ENCODE measurements around the gene ART4. TPM values are rescaled to one million over a fixed set of nuclear protein-coding genes. Genes with fewer than 3 reads are reported as not detected.

Gene ART4
- polyA plus RNA-seq, 1 experiment, result not detected

DNA sequence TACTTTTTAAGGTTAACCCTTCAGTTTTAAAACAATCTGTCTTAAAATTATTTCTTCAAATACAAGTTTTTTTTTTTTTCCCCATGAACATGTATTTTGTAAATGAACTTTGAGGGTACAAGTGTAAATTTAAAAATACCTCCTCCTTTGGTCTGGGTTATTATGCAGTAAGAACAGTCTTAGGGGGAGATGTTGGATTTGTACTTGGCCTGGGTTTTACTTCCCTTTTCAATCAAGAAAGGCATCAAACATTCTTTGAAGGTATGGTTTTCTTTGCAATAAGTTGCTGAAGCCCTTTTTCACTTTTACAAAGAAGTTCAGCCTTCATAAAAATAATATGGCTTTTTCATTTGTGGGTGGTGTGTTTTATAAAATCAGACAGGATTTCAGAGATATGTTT lies 60.6 kb downstream of the ART4 start:
- ChIA-PET CTCF (no interaction called here), POLR2A (no interaction called here)

DNA sequence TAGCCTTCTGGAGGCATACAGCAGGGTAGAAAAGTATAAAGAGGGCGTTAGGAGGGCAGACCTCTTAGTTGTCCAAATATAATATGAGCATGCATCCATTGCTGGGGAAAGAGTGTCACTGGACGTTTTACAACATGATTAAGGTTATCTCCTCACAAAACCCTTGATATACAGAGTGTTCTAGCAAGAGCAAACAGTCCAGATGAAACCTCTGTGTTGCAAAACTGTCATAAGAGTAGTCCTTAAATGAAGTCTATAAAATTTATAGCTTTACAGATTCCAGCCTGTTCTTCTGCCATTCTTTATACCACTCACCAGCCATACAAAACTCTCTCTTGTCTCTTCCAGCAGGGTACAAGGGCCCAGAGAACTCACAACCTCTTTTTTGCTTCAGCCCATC lies 61.8 kb downstream of the ART4 start:
- CTCF ChIA-PET, result interaction anchor here (0.8 to 3.3 kb wide), 2 partner anchors 12 to 214 kb away, joined by 4 to 13 read pairs; no protein-coding TSS in a partner anchor
- H3K27ac ChIP-seq (ENCODE audit: low read depth, low read length), result no peak overlapping the region
- DNase-seq (ENCODE audit: low read depth, low spot score), result no peak
- H3K9me3 ChIP-seq (ENCODE audit: control insufficient read depth, insufficient read depth, low read length), result no peaks in the 10 kb centered on the region
- no peaks in the 10 kb centered on the region for H3K27me3 ChIP-seq (ENCODE audit: control insufficient read depth, insufficient read depth, low read length)
- POLR2A ChIA-PET, result no interaction called here
- TF ChIP-seq, protein P1, sequence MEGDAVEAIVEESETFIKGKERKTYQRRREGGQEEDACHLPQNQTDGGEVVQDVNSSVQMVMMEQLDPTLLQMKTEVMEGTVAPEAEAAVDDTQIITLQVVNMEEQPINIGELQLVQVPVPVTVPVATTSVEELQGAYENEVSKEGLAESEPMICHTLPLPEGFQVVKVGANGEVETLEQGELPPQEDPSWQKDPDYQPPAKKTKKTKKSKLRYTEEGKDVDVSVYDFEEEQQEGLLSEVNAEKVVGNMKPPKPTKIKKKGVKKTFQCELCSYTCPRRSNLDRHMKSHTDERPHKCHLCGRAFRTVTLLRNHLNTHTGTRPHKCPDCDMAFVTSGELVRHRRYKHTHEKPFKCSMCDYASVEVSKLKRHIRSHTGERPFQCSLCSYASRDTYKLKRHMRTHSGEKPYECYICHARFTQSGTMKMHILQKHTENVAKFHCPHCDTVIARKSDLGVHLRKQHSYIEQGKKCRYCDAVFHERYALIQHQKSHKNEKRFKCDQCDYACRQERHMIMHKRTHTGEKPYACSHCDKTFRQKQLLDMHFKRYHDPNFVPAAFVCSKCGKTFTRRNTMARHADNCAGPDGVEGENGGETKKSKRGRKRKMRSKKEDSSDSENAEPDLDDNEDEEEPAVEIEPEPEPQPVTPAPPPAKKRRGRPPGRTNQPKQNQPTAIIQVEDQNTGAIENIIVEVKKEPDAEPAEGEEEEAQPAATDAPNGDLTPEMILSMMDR (IDR thresholded peaks at IDR 0.05; ENCODE audit: low read depth, low read length), result no peak
- H3K4me3 ChIP-seq (ENCODE audit: low read depth, low read length), result no peak overlapping the region

More for the DNA sequence above, 60.6 kb downstream of the ART4 start:
- H3K4me3 ChIP-seq (ENCODE audit: low read depth, low read length), result no peak overlapping the region
- H3K9me3 ChIP-seq (ENCODE audit: control insufficient read depth, insufficient read depth, low read length), result no peaks in the 10 kb centered on the region
- no peaks in the 10 kb centered on the region for H3K27me3 ChIP-seq (ENCODE audit: control insufficient read depth, insufficient read depth, low read length)
- TF ChIP-seq, protein P1 (IDR thresholded peaks at IDR 0.05; ENCODE audit: low read depth, low read length), result no peak
- H3K27ac ChIP-seq (ENCODE audit: low read depth, low read length), result no peak overlapping the region
- DNase-seq (ENCODE audit: low read depth, low spot score), result no peak

DNA sequence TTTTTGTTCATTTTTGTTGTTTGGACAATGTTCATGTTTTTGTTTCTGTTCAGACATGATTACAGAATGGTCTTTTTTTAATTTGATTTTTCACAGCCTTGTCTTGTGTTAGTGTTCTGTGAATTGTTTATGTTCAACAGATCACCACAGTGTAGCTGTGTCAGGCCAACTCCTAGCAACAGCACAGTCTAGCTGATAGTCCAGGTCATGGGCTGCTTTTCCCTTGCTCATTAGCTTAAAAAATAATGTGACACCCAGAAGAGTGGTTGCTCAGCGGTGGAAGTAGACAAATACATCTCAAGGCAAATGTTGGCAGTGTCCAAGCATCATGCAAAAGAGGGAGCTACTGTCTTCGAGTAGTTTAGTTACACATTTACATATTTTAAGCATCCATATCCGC lies 62.5 kb downstream of the ART4 start:
- TF ChIP-seq, protein P1 (IDR thresholded peaks at IDR 0.05; ENCODE audit: low read depth, low read length), result no peak
- no peak for DNase-seq (ENCODE audit: low read depth, low spot score)
- H3K27ac ChIP-seq (ENCODE audit: low read depth, low read length), result no peak overlapping the region
- ChIA-PET CTCF (interaction anchor here (0.7 to 3.3 kb wide), 3 partner anchors 11 to 215 kb away, joined by 3 to 13 read pairs (median 4); no protein-coding TSS in a partner anchor), POLR2A (no interaction called here)
- no peak overlapping the region for H3K4me3 ChIP-seq (ENCODE audit: low read depth, low read length)
- no peaks in the 10 kb centered on the region for H3K27me3 ChIP-seq (ENCODE audit: control insufficient read depth, insufficient read depth, low read length)
- H3K9me3 ChIP-seq (ENCODE audit: control insufficient read depth, insufficient read depth, low read length), result no peaks in the 10 kb centered on the region

DNA sequence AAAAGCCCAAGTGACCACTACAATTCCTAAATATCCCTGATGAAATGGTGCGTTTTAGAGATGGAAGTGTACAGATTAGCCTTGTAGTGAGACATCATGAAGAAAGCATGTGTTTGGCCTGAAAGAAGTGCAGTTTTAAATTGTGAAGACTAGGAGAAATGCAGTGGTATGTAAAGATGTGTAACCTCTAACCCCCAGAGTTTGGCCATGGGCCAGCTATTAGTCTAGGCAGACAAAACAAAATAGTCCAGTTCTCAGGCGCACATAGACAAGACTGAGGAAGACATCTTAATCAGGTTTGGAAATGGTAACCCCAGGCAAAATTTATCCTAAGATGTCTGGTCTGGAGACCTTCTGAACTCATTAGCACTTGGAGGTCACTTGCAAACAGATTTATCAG lies 63.5 kb downstream of the ART4 start:
- Histone ChIP-seq H3K9me3 (ENCODE audit: control insufficient read depth, insufficient read depth, low read length) (peaks cover 2% of the 10 kb centered on the region; the same call in 1 of the 2 replicates), H3K27ac (ENCODE audit: low read depth, low read length) (no peak overlapping the region), H3K4me3 (ENCODE audit: low read depth, low read length) (no peak overlapping the region), H3K27me3 (ENCODE audit: control insufficient read depth, insufficient read depth, low read length) (no peaks in the 10 kb centered on the region)
- ChIA-PET CTCF (interaction anchor here (3.3 kb wide), 1 partner anchor 10 kb away, joined by 13 read pairs; no protein-coding TSS in a partner anchor), POLR2A (no interaction called here)
- DNase-seq (ENCODE audit: low read depth, low spot score), result no peak
- TF ChIP-seq, protein P1 (IDR thresholded peaks at IDR 0.05; ENCODE audit: low read depth, low read length), result no peak

DNA sequence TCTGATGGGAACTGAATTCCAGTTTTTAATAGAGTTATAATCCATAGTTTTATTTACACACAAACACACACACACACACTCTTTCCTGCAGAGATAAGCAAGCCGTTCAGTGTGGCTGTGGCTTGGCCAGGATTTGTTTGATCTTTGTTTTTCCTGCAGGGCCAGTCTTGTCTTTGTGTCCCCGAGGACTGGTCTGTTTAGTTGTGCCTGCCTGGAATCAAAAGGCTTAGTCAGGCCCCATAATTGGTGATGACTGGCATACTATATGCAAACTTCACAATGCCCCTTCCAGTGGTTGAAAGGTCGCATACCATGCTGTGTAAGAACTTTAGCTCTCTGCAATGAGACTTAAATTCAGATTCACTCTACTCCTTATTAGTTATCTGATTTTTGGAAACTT lies 66.1 kb downstream of the ART4 start:
- POLR2A ChIA-PET, result no interaction called here

More for the DNA sequence above, 66.1 kb downstream of the ART4 start:
- DNase-seq (ENCODE audit: low read depth, low spot score), result no peak
- H3K27ac ChIP-seq (ENCODE audit: low read depth, low read length), result no peak overlapping the region
- CTCF ChIA-PET, result interaction anchor here (1.9 to 5.2 kb wide), 2 partner anchors 219 to 444 kb away, joined by 3 to 27 read pairs; partner anchors contain the start of gene RERG
- H3K27me3 ChIP-seq (ENCODE audit: control insufficient read depth, insufficient read depth, low read length), result no peaks in the 10 kb centered on the region
- TF ChIP-seq, protein P1 (IDR thresholded peaks at IDR 0.05; ENCODE audit: low read depth, low read length), result no peak
- H3K9me3 ChIP-seq (ENCODE audit: control insufficient read depth, insufficient read depth, low read length), result peaks cover 8% of the 10 kb centered on the region
- H3K4me3 ChIP-seq (ENCODE audit: low read depth, low read length), result no peak overlapping the region

All from AG04450 (cell line).